ENCODE measurements around the gene NEK5. TPM values are rescaled to one million over a fixed set of nuclear protein-coding genes. Genes with fewer than 3 reads are reported as not detected.
"Not testable (repeated sequence)": the region's sequence is repeated elsewhere in the genome, so short reads cannot be mapped to it uniquely, and the experiment has no call there.

Gene NEK5
- polyA plus RNA-seq, 4 donors: 2.9 to 5.0 (median 3.8) TPM

DNA sequence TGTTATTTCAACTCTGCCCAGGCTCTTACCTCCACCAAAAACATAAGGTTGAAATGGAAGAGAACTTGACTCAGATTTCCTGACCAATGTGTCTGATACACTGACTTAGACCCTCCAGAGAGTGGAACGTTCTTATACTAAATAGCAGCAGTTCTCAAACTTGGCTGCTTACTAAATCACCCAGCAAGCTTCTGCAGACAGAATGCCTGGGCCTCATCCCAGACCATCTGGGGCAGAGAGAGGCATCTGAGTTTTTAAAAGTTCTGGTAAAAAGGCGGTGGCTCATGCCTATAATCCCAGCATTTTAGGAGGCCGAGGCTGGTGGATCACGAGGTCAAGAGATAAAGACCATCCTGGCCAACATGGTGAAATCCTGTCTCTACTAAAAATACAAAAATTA lies 46.3 kb downstream of the NEK5 start:
- no peak for DNase-seq (ENCODE audit: low read depth in 4 of 4, low spot score in 3 of 4)

DNA sequence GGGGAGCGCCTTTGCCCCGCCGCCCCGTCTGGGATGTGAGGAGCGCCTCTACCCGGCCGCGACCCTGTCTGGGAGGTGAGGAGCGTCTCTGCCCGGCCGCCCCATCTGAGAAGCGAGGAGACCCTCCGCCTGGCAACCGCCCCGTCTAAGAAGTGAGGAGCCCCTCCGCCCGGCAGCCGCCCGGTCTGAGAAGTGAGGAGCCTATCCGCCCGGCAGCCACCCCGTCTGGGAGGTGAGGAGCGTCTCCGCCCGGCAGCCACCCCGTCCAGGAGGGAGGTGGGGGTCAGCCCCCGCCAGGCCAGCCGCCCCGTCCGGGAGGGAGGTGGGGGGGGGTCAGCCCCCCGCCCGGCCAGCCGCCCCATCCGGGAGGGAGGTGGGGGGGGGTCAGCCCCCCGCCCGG lies 49.0 kb downstream of the NEK5 start:
- not testable (repeated sequence) for DNase-seq (ENCODE audit: low read depth in 4 of 4, low spot score in 3 of 4)

DNA sequence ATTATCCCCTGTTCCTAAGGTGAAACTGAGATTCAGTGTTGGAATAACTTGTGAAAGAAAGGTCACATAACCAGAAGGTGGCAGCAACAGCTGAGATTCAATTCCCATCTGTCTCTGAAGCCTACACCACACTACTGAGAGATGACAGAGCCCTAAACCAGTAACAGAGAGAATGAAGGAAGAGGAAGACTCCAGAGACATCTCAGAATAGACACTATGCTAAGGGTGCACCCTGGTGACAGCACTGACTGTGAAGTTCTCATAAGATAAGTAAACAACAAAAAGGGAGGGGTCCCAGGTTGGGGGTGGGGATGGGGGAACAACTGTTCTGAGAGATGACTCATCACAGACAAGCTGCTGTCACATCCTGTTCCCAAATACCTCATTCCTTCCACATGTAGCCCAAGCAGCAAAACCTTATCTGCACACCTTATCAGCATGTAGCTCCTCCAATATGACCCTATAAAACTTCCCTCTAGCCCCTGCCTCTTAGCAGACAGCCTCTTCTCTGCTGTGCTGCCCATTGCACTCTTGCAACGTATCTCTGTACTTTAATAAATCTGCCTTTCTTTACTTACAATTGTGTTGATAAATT lies 57.8 kb downstream of the NEK5 start:
- DNase-seq (ENCODE audit: low read depth in 4 of 4, low spot score in 3 of 4): no peak

DNA sequence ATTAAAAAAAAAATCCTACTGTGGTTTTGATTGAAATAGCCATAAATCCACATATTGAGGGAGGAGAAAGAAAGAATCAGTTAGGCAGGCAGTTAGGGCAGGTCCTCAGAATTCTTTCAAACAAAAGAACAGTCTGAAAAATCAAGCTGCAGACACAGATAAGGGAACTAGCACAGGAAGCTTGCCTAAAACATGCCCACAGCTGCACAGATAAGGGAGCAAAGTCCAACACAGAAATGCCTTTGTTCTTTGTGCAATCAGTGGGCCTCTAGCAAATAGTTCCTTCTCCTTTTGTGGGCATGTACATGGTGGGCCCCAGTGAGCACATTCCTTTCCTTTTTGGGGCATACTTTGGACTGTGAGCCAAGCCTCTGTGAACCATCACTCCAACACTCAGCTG lies 61.6 kb downstream of the NEK5 start:
- DNase-seq (ENCODE audit: low read depth in 4 of 4, low spot score in 3 of 4): no peak

DNA sequence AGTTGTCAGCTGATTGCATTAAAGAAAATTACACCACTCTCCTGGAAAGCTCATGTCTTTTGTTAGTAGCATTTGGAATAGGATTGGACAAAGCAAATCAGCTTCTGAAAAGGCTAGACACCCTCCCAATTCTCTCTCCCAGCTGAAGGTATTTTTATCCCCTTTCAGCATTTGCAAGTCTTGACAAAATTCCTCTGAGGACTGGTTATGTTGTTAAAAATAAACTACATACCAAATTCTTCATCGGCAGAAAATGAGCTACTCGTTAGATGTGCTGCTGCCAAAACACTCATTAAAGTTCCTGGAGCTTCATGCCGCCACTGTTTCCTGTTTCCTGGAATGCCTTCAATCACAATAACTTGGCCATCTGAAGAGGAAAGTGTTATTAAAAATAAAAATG lies 67.3 kb downstream of the NEK5 start:
- no peak for DNase-seq (ENCODE audit: low read depth in 4 of 4, low spot score in 3 of 4)

DNA sequence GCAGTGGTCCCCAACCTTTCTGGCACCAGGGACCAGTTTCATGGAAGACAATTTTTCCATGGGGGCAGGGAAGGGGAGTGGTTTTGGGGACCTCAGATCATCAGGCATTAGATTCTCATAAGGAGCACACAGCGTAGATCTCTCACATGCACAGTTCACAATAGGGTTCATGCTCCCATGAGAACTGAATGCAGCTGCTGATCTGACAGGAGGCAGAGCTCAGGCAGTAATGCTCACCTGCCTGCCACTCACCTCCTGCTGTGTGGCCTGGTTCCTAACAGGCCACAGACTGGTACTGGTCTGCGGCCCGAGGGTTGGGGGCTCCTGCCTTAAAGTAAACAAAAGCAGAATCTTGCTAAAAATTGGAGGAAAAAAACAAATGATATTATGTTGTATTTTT lies 67.8 kb downstream of the NEK5 start:
- not testable (repeated sequence) for DNase-seq (ENCODE audit: low read depth in 4 of 4, low spot score in 3 of 4)

DNA sequence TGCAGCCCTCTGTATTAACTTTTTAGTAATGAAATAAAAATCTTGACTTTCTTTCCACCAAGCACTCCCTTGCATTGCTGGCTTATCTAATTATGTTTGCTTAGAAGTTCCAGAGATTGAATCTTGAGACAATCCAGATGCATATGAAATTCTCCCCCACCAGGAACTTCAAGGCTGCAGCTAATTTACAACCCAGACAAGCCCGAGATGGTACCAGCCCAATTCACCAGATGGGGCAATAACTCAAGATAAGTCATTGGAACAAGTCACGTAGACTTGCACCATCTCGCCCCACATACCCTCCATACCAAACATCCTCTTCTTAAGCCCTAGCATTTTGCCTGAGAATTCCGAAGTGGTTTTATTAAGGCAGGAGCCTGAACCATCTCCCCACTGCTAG lies 75.4 kb downstream of the NEK5 start:
- DNase-seq (ENCODE audit: low read depth in 4 of 4, low spot score in 3 of 4): no peak

DNA sequence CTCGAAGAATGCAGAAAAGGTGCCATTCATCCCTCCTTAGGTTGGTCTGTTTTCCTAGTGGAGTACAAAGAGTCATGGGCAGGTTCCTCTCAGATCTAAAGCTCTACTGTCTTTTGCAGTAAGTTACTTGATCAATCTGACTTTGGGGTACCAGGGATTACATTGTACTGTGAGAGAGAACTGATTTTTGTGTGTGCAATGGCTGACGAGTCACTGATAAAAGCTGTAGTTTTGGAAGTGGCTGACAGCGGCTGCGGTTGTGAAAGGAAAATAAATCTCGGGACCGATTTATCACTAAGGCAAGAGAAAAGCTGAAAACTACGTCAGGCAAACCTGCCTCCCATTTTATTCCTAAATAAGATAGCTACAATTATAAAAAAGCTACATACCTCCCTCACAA lies 77.5 kb downstream of the NEK5 start:
- DNase-seq (ENCODE audit: low read depth in 4 of 4, low spot score in 3 of 4): no peak

DNA sequence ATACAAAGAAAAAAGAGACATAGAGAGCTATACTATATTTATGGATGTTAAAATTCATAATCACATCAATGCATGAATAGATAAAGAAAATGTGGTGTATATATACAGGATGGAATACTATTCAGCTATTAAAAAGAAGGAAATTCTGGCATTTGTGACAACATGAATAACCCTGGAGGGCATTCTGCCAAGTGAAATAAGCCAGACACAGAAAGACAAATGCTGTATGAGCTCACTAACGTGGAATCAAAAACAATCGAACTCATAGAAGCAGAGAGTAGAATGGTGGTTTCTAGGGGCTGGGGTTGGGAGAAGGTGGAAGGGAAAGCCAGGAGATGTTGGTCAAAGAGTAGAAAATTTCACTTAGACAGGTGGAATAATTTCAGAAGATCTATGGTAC lies 80.4 kb downstream of the NEK5 start:
- DNase-seq (ENCODE audit: low read depth in 4 of 4, low spot score in 3 of 4): no peak

DNA sequence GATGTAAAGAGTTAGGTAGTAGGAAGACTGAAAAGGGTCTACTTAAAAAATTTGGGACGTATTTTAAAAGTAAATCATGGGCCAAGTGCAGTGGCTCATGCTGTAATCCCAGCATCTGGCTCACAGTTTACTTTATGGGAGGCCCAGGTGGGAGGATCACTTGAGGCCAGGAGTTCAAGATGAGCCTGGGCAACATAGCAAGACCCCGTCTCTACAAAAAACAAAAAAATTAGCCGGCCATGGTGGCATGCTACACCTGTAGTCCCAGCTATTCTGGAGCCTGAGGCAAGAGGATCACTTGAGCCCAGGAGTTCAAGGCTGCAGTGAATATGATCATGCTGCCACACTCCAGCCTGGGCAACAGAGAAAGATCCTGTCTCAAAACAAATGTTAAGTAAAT lies 81.4 kb downstream of the NEK5 start:
- no peak for DNase-seq (ENCODE audit: low read depth in 4 of 4, low spot score in 3 of 4)

DNA sequence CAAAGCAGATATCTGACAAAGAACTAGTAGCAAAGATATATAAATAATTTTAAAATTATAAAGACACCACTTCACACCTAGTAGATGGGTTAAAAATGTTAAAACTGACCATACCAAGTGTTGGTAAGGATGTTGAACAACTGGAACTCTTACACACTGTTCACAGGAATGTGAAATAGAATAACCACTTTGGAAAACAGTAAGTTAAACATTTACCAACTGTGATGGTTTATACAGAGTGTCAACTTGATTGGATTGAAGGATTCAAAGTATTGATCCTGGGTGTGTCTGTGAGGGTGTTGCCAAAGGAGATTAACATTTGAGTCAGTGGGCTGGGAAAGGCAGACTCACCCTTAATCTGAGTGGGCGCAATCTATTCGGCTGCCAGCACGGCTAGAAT lies 85.2 kb downstream of the NEK5 start:
- DNase-seq (ENCODE audit: low read depth in 4 of 4, low spot score in 3 of 4): no peak

DNA sequence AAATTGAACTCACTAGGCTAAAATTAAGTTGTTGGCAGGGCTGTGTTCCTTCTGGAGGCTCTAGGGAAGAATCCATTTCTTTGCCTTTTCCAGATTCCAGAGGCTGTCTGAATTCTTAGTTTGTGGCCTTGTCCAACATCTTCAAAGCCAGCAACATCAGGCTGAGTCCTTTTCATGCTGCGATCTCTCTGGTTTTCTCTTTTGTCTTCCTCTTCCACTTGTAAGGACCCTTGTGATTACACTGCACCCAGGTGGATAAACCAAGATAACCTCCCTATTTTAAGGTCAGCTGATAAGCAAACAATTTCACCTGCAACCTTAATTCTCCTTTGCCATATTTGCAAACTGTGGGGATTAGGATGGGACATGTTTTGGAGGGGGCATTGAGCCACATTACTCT lies 92.8 kb downstream of the NEK5 start:
- DNase-seq (ENCODE audit: low read depth in 4 of 4, low spot score in 3 of 4): no peak

DNA sequence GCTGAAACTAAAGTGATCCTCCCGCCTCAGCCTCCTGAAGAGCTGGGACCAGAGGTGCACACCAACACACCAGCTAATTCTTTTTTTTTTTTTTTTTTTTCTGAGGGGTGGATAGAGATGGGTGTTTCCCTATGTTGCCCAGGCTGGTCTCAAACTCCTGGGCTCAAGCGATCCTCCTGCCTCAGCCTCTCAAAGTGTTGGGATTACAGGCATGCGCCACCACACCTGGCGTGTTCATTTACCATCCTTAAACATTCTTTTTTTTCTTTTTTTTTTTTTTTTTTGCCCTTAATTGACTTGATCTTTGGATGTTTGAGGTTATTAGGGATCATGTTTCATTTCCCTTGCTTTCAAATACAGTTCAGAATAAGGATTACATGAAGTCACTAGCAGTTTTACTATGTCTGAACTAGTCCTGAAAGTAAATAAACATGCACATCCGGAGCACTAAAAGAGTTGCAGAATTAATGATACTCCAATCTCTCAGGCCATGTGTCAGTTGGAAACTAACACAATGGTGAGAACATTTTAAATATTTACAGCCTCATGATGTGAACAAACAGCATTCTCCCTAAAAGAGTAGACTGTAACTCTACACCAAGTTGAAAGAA lies 94.2 kb downstream of the NEK5 start:
- no peak for DNase-seq (ENCODE audit: low read depth in 4 of 4, low spot score in 3 of 4)

DNA sequence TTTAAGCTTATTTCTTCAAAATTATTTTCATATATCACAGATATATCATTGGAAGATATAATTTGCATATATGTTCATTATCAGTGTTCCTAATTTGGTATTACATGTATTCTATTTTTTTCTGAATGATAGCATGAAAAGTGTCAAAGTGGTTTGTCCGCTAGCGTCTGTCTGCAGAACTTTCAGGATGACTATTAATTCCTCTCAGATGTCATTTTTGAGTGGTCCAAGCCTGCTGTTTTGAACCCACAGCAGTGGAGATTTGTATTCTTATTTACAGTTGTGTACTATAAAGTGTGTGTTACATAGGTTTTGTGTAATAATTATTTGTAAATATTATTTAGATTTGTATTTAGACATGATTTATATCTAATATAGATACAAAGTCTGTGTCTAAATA lies 95.8 kb downstream of the NEK5 start:
- no peak for DNase-seq (ENCODE audit: low read depth in 4 of 4, low spot score in 3 of 4)

DNA sequence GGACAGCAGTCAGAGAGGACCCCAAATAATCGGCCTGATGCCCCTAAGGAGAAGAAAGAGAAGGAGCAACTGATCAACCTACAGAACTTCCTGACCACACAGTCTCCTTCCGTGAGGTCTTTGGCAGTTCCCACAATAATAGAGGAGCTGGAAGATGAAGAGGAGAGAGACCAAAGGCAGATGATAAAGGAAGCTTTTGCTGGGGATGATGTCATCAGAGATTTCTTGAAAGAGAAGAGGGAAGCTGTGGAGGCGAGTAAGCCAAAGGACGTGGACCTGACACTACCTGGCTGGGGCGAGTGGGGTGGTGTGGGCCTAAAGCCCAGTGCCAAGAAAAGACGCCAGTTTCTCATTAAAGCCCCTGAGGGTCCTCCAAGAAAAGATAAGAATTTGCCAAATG lies 98.5 kb downstream of the NEK5 start:
- not testable (repeated sequence) for DNase-seq (ENCODE audit: low read depth in 4 of 4, low spot score in 3 of 4)

DNA sequence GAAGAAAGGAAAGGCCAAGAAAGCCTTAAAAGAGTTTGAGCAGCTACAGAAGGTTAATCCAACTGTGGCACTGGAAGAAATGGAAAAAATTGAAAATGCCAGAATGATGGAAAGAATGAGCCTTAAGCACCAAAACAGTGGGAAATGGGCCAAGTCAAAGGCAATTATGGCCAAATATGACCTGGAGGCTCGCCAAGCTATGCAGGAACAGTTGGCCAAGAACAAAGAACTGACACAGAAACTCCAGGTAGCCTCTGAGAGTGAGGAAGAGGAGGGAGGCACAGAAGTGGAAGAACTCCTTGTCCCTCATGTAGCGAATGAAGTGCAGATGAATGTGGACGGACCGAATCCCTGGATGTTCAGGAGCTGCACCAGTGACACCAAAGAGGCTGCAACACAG lies 99.3 kb downstream of the NEK5 start:
- DNase-seq (ENCODE audit: low read depth in 4 of 4, low spot score in 3 of 4): no peak

DNA sequence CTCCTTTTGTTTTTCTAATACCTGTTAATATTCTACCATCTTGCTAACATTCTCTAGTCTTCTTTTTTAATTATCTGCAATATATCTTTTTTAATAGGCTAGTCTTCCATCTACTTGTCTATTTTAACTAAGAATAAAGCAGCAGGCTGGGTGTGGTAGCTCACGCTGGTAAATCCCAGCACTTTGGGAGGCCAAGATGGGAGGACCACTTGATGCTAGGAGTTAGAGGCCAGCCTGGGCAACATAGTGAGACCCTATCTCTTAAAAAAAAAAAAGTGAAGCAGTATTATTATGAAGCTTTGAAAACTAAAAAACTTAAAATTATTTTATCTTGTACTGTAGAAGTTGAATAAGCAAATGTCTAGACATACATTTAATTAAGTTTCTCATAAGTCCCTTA lies 101.0 kb downstream of the NEK5 start:
- no peak for DNase-seq (ENCODE audit: low read depth in 4 of 4, low spot score in 3 of 4)

DNA sequence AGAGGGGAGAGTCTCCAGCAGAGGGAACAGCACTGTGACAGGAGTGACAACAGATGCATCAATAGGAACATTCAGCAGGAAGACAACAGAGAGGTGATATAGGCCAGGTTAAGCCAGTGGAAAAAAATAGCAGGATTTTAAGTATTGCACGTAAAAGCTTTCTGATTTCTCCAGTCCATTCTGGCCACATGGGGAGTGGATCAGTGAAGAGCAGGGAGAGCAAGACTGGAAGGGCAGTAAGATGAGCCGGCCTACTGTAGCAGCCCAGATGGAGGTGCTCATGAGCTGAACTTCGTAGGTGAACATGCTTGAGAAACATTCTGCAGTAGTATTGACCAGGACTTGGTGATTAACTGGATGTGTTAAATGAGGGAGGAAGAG lies 102.6 kb downstream of the NEK5 start:
- DNase-seq (ENCODE audit: low read depth in 4 of 4, low spot score in 3 of 4): no peak

DNA sequence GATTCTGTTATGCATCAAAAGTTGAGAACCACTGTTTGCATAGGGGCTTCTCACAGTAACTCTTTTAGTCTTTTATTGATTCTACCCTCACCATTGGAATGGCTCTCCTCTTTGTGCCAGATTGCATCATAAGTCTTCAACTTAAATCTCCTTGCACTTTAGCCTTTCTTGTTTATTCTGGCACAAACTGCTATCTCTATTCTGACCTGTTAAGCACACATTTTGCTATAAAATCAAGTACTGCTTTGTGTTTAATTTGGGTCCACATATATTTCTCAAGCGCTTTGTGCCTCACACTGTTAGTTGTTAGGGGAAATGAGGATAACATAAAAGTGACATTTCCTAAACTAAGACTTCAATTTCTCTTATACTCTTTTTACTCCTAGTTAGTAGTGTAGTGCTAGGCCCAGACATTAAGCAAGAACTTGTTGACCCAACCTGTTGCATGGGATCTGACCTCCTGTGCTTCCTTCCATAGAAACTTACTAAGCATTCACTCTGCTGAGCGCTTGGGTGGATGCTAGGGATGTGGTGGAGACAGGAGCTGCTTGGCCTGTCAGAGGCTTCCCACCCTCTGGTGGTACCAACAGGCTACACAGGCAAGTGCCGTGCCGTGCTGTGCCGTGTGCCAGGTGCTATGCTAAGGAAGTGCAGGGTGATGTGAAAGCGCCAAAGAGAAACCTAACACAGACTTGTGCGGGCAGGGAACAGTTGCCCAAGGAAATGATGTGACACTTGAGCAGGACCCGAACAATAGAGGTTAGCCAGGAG lies 103.2 kb downstream of the NEK5 start:
- no peak for DNase-seq (ENCODE audit: low read depth in 4 of 4, low spot score in 3 of 4)

DNA sequence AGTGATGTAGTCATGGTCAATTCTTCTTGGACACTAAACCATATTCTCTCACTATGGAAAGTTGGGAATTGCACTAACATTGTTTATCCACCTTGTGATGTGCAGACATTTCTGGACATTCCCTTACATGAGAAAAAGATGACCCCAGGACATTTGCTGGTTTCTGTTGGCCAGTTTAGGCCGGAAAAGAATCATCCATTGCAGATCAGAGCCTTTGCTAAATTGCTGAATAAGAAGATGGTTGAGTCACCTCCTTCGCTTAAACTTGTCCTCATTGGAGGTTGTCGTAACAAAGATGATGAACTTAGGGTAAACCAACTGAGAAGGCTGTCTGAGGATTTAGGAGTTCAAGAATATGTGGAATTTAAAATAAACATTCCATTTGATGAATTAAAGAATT lies 104.4 kb downstream of the NEK5 start, which contains the start of gene UTP14C:
Gene UTP14C (plus strand): TSS at position 211 of the 400 bp plus-strand sequence. CDS start 4,114 bp downstream, outside the sequence.
- DNase-seq (ENCODE audit: low read depth in 4 of 4, low spot score in 3 of 4): no peak

DNA sequence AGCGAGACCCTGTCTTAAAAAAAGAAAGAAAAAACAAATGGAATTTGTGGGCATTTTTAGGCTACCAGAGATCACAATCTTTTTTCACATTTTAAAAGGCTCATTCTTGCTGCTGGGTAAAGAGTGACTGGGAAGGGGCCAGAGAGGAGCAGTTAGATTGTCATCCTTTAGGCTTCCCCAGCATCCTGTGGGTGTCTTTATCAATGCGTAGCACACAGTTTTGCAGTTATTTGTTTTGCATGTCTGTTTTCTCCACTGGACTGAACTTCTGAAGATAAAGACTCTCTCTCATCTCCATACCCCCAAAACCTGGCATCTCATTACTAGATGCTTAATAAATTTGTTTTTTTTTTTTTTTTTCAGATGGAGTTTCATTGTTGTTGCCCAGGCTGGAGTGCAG lies 106.5 kb downstream of the NEK5 start:
- no peak for DNase-seq (ENCODE audit: low read depth in 4 of 4, low spot score in 3 of 4)

DNA sequence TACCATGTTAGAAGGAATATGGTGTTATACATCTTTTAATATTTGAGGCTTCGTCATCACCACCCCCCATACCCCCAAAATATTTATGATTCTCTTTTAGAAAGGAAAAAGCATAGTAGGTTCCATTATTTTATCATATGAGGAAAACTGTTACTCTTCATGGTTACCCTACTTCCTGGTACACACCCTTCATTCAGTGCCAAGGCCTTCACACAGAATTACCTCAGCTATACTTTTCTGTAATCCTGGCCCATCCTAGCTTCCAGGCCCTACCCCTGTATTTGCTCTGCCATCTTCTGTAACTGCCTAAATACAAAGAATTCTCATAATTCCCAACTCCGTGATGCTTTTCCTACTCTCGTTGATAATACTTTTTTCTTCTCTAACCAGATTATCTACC lies 108.7 kb downstream of the NEK5 start:
- no peak for DNase-seq (ENCODE audit: low read depth in 4 of 4, low spot score in 3 of 4)
